GOT3 (cell line): Measurements from ENCODE around the gene JAK1.
"Not testable (repeated sequence)": the region's sequence is repeated elsewhere in the genome, so short reads cannot be mapped to it uniquely, and the experiment has no call there.

ENCODE experiments used
- DNase-seq: peaks from one replicate; lab custom pipeline; 2025; ENCODE audit warnings: mixed read lengths; lab: John Stamatoyannopoulos, UW

The JAK1 gene

GRCh38 chr1:64838486-64838885 lies 127.9 kb downstream of the JAK1 start:
- no peak for DNase-seq

- no peak for DNase-seq
Measured at GRCh38 chr1:64836802-64837201, 129.5 kb downstream of the JAK1 start.

- DNase-seq, result no peak
Measured at GRCh38 chr1:64834734-64835133, 131.6 kb downstream of the JAK1 start.

GRCh38 chr1:64830030-64830651 lies 136.2 kb downstream of the JAK1 start:
- no peak for DNase-seq

GRCh38 chr1:64829411-64830029 lies 136.8 kb downstream of the JAK1 start:
- DNase-seq, result no peak

- no peak for DNase-seq
Measured at GRCh38 chr1:64828829-64829228, 137.5 kb downstream of the JAK1 start.

- no peak for DNase-seq
Measured at GRCh38 chr1:64826991-64827390, 139.4 kb downstream of the JAK1 start.

GRCh38 chr1:64823691-64824476 lies 142.5 kb downstream of the JAK1 start:
- DNase-seq, result no peak

GRCh38 chr1:64822621-64823020 lies 143.7 kb downstream of the JAK1 start:
- DNase-seq, result no peak

- DNase-seq, result not testable (repeated sequence)
Measured at GRCh38 chr1:64820572-64820971, 145.8 kb downstream of the JAK1 start.

- DNase-seq, result not testable (repeated sequence)
Measured at GRCh38 chr1:64817364-64817763, 149.0 kb downstream of the JAK1 start.

GRCh38 chr1:64814427-64814826 lies 151.9 kb downstream of the JAK1 start:
- DNase-seq, result no peak

GRCh38 chr1:64811131-64811530 lies 155.2 kb downstream of the JAK1 start:
- DNase-seq, result no peak

GRCh38 chr1:64810001-64810400 lies 156.3 kb downstream of the JAK1 start:
- DNase-seq, result no peak

- DNase-seq, result no peak
Measured at GRCh38 chr1:64809309-64809708, 157.0 kb downstream of the JAK1 start.

GRCh38 chr1:64801851-64802523 lies 164.4 kb downstream of the JAK1 start:
- DNase-seq, result no peak

GRCh38 chr1:64798872-64799271 lies 167.5 kb downstream of the JAK1 start:
- no peak for DNase-seq

GRCh38 chr1:64790832-64791487 lies 175.4 kb downstream of the JAK1 start:
- DNase-seq, result no peak
